GM10248 (cell line): Measurements from ENCODE around the gene EGR4.

Experiments used
- CTCF ChIA-PET: fragments of 300-600 bp; sonication (Branson Sonifier 250); formaldehyde crosslinking; extraction: SDS; loops from one replicate; lab custom pipeline; 2021; ENCODE audit warnings: antibody characterized with exemption; lab: Yijun Ruan, JAX
- POLR2A ChIA-PET: fragments of 350-650 bp; sonication (Branson Sonifier 250); formaldehyde crosslinking; extraction: SDS; loops from one replicate; lab custom pipeline; 2020; ENCODE audit warnings: antibody characterized with exemption; lab: Yijun Ruan, JAX
- DNase-seq: peaks from one replicate; pipeline ENCODE4 v3.0.0; 2012; ENCODE audit errors: extremely low spot score
- CTCF ChIP-seq: IDR thresholded peaks from 2 replicates; pipeline ENCODE4 v1.5.1; 2012; ENCODE audit warnings: mild to moderate bottlenecking, low read depth; ENCODE audit errors: extremely low read depth, missing control alignments, control extremely low read depth

Gene EGR4

GRCh38 chr2:73246850-73247249, 46.5 kb downstream of the EGR4 start:
- no peak for TF ChIP-seq CTCF
- ChIA-PET POLR2A (no interaction called here), CTCF (interaction anchor here (1.0 to 1.7 kb wide), 5 partner anchors 10 to 34 kb away, joined by 3 to 7 read pairs (median 4); no protein-coding TSS in a partner anchor)
- no peak for DNase-seq

- DNase-seq = no peak
- POLR2A ChIA-PET = interaction anchor here (1.0 kb wide), 1 partner anchor 10 kb away, joined by 3 read pairs; no protein-coding TSS in a partner anchor
- CTCF ChIA-PET = interaction anchor here (1.3 to 3.7 kb wide), 4 partner anchors 8 to 68 kb away, joined by 3 to 19 read pairs (median 6); partner anchors contain the start of genes CCT7 and PRADC1
- TF ChIP-seq CTCF = no peak
Observed at GRCh38 chr2:73244580-73244979, 48.8 kb downstream of the EGR4 start.

GRCh38 chr2:73243884-73244570, 49.3 kb downstream of the EGR4 start:
- POLR2A ChIA-PET = interaction anchor here (1.0 kb wide), 1 partner anchor 11 kb away, joined by 3 read pairs; no protein-coding TSS in a partner anchor
- no peak for DNase-seq
- CTCF ChIA-PET = interaction anchor here (1.2 to 3.7 kb wide), 3 partner anchors 10 to 67 kb away, joined by 3 to 19 read pairs (median 8); partner anchors contain the start of genes CCT7 and PRADC1
- no peak for TF ChIP-seq CTCF
